Activated CD8-positive, alpha-beta T cell treated with anti-CD3 and anti-CD28 coated beads, Interleukin-2, amount 10 ng/mL, durations not matched to agents 7 days and 5 days (primary cell): ENCODE results near the gene MSL1. TPM values are rescaled to one million over a fixed set of nuclear protein-coding genes. Genes with fewer than 3 reads are reported as not detected.
"Not testable (repeated sequence)": the region's sequence is repeated elsewhere in the genome, so short reads cannot be mapped to it uniquely, and the experiment has no call there.

Experiments used
- ATAC-seq: fragments of 150-1000 bp; cut with Tn5 transposase; one replicate; pipeline ENCODE4 v1.10.0; 2021; ENCODE audit warnings: moderate library complexity
- CTCF ChIA-PET: fragments of 350-600 bp; sonication (Branson Sonifier 250); formaldehyde crosslinking; loops from one replicate; lab custom pipeline; 2021; ENCODE audit warnings: antibody characterized with exemption; lab: Charles Lee
- POLR2A ChIA-PET: fragments of 350-600 bp; sonication (Branson Sonifier 250); formaldehyde crosslinking; loops from one replicate; lab custom pipeline; 2021; ENCODE audit warnings: antibody characterized with exemption; lab: Charles Lee
- DNase-seq: peaks from one replicate; pipeline ENCODE4 v3.0.0-alpha.2; 2020
- H3K27ac Mint-ChIP-seq: one replicate; pipeline ENCODE4 v1.8.0; 2021; ENCODE audit warnings: mild to moderate bottlenecking, mixed read lengths
- H3K27me3 Mint-ChIP-seq: one replicate; pipeline ENCODE4 v1.8.0; 2021; ENCODE audit warnings: low read depth, mixed read lengths
- H3K36me3 Mint-ChIP-seq: one replicate; pipeline ENCODE4 v1.8.0; 2021; ENCODE audit warnings: low read depth, mixed read lengths
- H3K4me1 Mint-ChIP-seq: one replicate; pipeline ENCODE4 v1.8.0; 2021; ENCODE audit warnings: low read depth, mixed read lengths
- H3K4me3 Mint-ChIP-seq: one replicate; pipeline ENCODE4 v1.8.0; 2021; ENCODE audit warnings: mild to moderate bottlenecking, mixed read lengths
- H3K9me3 Mint-ChIP-seq: one replicate; pipeline ENCODE4 v1.8.0; 2022; ENCODE audit warnings: mixed read lengths; ENCODE audit not compliant: insufficient read depth
- total RNA-seq, 2 experiments: library from RNA; stranded (reverse); gene quantifications; one replicate each; pipeline ENCODE4 v1.2.3, GENCODE V29; 2021

MSL1 gene
- total RNA-seq, 2 experiments from 2014 or later, result 80.5 to 83.2 TPM

DNA sequence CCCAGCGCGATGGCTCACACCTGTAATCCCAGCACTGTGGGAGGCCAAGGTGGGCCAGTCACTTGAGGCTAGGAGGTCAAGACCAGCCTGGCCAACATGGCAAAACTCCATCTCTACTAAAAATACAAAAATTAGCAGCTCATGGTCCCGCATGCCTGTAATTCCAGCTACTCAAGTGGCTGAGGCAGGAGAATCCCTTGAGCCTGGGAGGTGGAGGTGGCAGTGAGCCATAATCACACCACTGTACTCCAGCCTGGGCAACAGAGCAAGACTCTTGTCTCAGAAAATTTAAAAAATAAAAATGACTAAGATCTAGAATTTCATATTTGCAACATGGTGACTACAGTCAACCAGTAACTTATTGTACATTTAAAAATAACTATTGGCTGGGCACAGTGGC lies 21.4 kb downstream of the MSL1 start:
- Mint-ChIP-seq H3K4me1 (peaks cover 36% of the 10 kb centered on the region), H3K36me3 (peaks cover 42% of the 10 kb centered on the region)
- H3K9me3 Mint-ChIP-seq, H3K27me3 Mint-ChIP-seq, H3K27ac Mint-ChIP-seq, POLR2A ChIA-PET, DNase-seq, H3K4me3 Mint-ChIP-seq, ATAC-seq: not testable (repeated sequence)
- CTCF ChIA-PET, result interaction anchor here (0.6 to 1.7 kb wide), 3 partner anchors 10 to 30 kb away, joined by 3 to 5 read pairs (median 5); no protein-coding TSS in a partner anchor

DNA sequence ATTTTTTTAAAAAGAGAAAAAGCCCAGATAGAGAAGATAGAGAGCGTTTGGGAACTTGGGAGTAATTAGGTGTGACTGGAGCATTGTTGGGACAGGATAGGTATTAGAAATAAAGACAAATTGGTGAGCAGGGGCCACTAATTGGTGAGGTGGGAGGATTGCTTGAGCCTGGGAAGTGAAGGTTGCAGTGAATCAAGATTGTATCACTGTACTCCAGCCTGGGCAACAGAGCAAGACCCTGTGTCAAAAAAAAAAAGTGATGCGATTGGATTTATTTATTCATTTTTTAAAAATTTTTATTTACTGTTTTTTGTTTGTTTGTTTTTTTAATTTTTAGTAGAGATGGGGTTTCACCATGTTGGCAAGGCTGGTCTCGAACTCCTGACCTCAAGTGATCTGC lies 23.7 kb downstream of the MSL1 start:
- ATAC-seq (no peak), DNase-seq (no peak)
- Mint-ChIP-seq H3K4me3 (no peak overlapping the region), H3K36me3 (peaks cover 51% of the 10 kb centered on the region), H3K27ac (no peak overlapping the region), H3K4me1 (peaks cover 29% of the 10 kb centered on the region), H3K27me3 (no peaks in the 10 kb centered on the region), H3K9me3 (no peaks in the 10 kb centered on the region)
- POLR2A ChIA-PET, result no interaction called here
- CTCF ChIA-PET, result no interaction called here

DNA sequence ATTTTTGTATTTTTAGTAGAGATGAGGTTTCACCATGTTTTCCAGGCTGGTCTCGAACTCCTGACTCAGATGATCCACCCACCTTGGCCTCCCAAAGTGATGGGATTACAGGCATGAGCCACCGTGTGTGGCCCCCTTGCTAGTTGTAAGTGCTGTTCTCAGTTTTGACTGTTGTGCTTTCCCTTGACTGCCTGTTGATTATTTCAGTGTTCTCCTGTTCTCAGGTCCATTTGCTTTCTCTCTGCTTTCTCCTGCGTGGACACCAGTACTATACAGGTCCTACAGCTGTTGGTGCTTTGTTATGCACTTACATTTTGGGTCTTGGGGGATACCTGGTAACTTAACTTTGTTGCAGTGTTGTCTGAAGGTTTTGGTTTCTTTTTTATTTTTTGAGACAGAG lies 26.8 kb downstream of the MSL1 start:
- DNase-seq, result no peak
- H3K27me3 Mint-ChIP-seq, result no peaks in the 10 kb centered on the region
- ChIA-PET CTCF (interaction anchor here (1.5 to 4.0 kb wide), 3 partner anchors 14 to 36 kb away, joined by 4 to 17 read pairs (median 17); no protein-coding TSS in a partner anchor), POLR2A (no interaction called here)
- H3K36me3 Mint-ChIP-seq, result peaks cover 50% of the 10 kb centered on the region
- ATAC-seq, result no peak
- H3K4me1 Mint-ChIP-seq, result peaks cover 17% of the 10 kb centered on the region
- H3K4me3 Mint-ChIP-seq, result no peak overlapping the region
- no peaks in the 10 kb centered on the region for H3K9me3 Mint-ChIP-seq
- no peak overlapping the region for H3K27ac Mint-ChIP-seq

DNA sequence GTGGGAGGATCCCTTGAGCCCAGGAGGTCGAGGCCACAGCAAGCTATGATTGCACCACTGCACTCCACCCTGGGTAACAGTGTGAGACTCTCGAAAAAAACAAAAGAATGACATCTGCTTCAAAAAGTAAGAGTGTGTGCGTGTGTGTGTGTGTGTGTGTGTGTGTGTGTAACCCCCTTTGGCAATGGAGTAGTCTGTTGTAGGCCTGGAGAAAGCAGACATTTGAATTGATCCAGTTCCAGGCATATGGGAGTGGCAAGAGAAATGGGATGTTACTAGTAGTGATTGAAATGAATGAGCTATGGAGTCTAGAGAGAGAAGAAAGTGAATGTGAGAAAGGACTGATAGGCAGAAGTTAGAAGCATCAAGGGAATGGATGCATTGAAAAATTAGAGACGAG lies 28.5 kb downstream of the MSL1 start:
- Mint-ChIP-seq H3K4me3 (no peak overlapping the region), H3K36me3 (peaks cover 55% of the 10 kb centered on the region), H3K9me3 (no peaks in the 10 kb centered on the region), H3K4me1 (peaks cover 19% of the 10 kb centered on the region), H3K27me3 (no peaks in the 10 kb centered on the region), H3K27ac (no peak overlapping the region)
- CTCF ChIA-PET, result interaction anchor here (1.0 to 4.8 kb wide), 3 partner anchors 18 to 81 kb away, joined by 3 to 22 read pairs (median 17); no protein-coding TSS in a partner anchor
- ATAC-seq (no peak), DNase-seq (no peak)
- POLR2A ChIA-PET, result no interaction called here

DNA sequence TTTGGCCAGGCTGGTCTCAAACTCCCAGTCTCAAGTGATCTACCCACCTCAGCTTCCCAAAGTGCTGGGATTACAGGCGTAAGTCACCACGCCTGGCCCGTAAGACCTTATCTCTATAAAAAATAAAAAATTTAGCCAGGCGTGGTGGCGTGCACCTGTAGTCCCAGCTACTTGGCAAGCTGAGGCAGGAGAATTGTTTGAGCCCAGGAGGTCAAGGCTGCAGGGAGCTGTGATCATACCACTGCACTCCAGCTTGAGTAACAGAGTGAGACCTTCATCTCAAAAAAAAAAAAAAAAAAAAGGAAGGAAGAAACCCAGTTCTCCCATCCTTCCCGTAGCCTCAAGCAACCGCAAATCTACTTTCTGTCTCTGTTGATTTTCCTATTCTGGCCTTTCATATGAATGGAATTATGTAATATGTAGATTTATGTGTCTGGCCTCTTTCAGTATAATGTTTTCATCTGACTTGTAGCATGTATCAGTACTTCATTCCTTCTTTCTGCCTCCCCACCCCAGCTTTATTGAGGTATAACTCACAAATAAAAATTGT lies 29.7 kb downstream of the MSL1 start:
- H3K4me1 Mint-ChIP-seq, result peaks cover 16% of the 10 kb centered on the region
- H3K4me3 Mint-ChIP-seq, result no peak overlapping the region
- no peaks in the 10 kb centered on the region for H3K27me3 Mint-ChIP-seq
- CTCF ChIA-PET, result interaction anchor here (0.8 to 4.8 kb wide), 6 partner anchors 8 to 67 kb away, joined by 3 to 22 read pairs (median 4); partner anchors contain the start of genes CASC3 and WIPF2
- ATAC-seq, result no peak
- no peak for DNase-seq
- no peak overlapping the region for H3K27ac Mint-ChIP-seq
- peaks cover 56% of the 10 kb centered on the region for H3K36me3 Mint-ChIP-seq
- no peaks in the 10 kb centered on the region for H3K9me3 Mint-ChIP-seq
- POLR2A ChIA-PET, result interaction anchor here (2.2 kb wide), 1 partner anchor 11 kb away, joined by 7 read pairs; the partner anchor contains the start of gene CASC3

DNA sequence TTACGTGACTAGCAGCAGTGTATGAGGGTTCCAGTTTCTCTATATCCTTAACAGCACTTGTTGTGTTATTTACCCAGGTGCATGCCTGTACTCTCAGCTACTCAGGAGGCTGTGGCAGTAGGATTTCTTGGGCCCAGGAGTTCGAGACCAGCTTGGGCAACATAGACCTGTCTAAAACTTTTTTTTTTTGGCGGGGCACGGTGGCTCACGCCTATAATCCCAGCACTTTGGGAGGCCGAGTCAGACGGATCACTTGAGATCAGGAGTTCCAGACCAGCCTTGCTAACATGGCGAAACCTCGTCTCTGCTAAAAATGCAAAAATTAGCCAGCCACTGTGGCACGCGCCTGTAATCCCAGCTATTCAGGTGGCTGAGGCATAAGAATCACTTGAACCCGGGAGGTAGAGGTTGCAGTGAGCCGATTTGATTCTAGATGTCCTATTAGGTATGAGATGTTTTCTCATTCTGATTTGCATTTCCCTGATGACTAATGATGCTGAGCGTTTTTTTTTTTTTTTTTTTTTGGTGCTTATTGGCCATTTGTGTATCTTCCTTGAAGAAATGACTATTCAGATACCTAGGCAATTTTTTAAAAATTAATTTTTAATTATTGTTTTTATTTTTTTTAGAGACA lies 31.9 kb downstream of the MSL1 start:
- Mint-ChIP-seq H3K9me3 (no peaks in the 10 kb centered on the region), H3K4me1 (peaks cover 7% of the 10 kb centered on the region), H3K4me3 (no peak overlapping the region), H3K27ac (no peak overlapping the region), H3K27me3 (no peaks in the 10 kb centered on the region), H3K36me3 (peaks cover 44% of the 10 kb centered on the region)
- DNase-seq (no peak), ATAC-seq (no peak)
- ChIA-PET POLR2A (interaction anchor here (0.7 to 2.2 kb wide), 2 partner anchors 13 to 34 kb away, joined by 3 to 7 read pairs; partner anchors contain the start of gene CASC3), CTCF (interaction anchor here (0.7 to 4.8 kb wide), 4 partner anchors 11 to 40 kb away, joined by 3 to 22 read pairs (median 4); no protein-coding TSS in a partner anchor)

DNA sequence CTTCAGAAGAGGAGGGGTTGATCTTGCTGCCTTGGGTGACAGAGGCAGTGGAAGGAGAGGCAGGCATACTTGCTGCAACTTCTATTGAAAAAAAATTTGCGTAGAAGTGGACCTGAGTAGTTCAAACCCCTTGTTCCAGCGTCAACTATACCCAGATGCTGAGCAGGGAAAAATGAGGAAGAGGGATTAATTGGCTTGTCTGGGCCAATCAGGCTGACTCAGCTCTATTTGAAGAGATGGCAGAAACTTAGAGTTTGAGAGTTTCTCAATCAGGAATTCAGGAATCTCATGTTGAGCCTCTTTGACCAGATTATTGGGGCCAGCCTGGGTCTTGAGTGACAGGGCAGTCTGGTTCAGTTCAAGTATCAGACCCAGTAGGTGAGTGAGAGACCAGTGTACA lies 36.2 kb downstream of the MSL1 start:
- peaks cover 35% of the 10 kb centered on the region for H3K36me3 Mint-ChIP-seq
- ChIA-PET CTCF (interaction anchor here (0.9 to 3.8 kb wide), 4 partner anchors 10 to 72 kb away, joined by 3 to 33 read pairs (median 4); no protein-coding TSS in a partner anchor), POLR2A (interaction anchor here (1.5 to 1.8 kb wide), 2 partner anchors 10 to 18 kb away, joined by 5 to 8 read pairs; partner anchors contain the start of gene CASC3)
- H3K27ac Mint-ChIP-seq, result no peak overlapping the region
- no peak for DNase-seq
- no peaks in the 10 kb centered on the region for H3K9me3 Mint-ChIP-seq
- no peak overlapping the region for H3K4me3 Mint-ChIP-seq
- H3K27me3 Mint-ChIP-seq, result no peaks in the 10 kb centered on the region
- H3K4me1 Mint-ChIP-seq, result peaks cover 5% of the 10 kb centered on the region
- ATAC-seq, result no peak

DNA sequence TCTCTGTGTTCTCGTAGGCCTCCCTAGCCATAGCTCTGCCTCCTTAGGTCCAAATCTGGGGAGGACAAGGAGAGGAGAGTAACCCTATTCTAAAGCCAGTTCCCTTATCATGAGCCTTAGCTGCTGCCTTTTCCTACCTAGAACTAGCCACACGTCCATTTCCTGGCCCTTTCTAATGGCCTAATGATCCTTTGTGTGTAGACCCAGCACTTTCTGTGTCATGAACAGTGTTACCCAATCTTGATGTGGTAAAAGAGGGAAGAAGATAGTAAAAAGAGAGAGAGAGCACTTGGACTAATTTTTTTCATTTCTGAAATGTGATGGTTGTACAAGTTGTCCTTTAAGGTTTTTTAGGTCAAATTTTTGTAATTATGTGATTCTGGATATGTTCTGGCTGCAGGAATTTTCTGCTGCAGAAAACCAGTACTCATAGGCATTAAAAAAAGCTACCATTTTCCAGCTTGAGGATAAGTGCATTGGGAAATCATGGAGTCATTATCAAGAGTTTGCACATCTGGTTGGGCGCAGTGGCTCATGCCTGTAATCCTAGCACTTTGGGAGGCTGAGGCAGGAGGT lies 36.8 kb downstream of the MSL1 start:
- H3K9me3 Mint-ChIP-seq, result no peaks in the 10 kb centered on the region
- CTCF ChIA-PET, result interaction anchor here (0.9 to 3.8 kb wide), 3 partner anchors 9 to 46 kb away, joined by 4 to 33 read pairs (median 7); no protein-coding TSS in a partner anchor
- H3K27me3 Mint-ChIP-seq, result no peaks in the 10 kb centered on the region
- DNase-seq, result no peak
- H3K4me3 Mint-ChIP-seq, result no peak overlapping the region
- peaks cover 2% of the 10 kb centered on the region for H3K4me1 Mint-ChIP-seq
- H3K27ac Mint-ChIP-seq, result no peak overlapping the region
- ATAC-seq, result no peak
- POLR2A ChIA-PET, result interaction anchor here (1.5 to 1.8 kb wide), 2 partner anchors 11 to 19 kb away, joined by 5 to 8 read pairs; partner anchors contain the start of gene CASC3
- peaks cover 34% of the 10 kb centered on the region for H3K36me3 Mint-ChIP-seq

DNA sequence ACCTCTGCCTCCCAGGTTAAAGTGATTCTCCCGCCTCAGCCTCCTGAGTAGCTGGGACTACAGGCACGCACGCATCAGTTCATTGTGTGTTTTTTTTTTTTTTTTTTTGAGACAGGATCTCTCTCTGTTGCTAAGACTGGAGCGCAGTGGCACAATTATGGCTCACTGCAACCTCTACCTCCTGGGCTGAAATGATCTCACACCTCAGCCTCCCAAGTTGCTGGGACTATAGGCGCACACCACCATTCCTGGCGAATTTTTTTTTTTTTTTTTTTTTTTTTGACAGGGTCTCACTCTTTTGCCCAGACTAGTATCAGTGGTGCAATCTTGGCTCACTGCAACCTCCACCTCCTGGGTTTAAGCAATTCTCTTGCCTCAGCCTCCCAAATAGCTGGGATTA lies 37.7 kb downstream of the MSL1 start:
- Mint-ChIP-seq H3K27ac (no peak overlapping the region), H3K9me3 (no peaks in the 10 kb centered on the region), H3K4me1 (peaks cover 2% of the 10 kb centered on the region), H3K4me3 (no peak overlapping the region), H3K27me3 (no peaks in the 10 kb centered on the region), H3K36me3 (peaks cover 36% of the 10 kb centered on the region)
- POLR2A ChIA-PET, result interaction anchor here (1.1 to 1.8 kb wide), 2 partner anchors 12 to 47 kb away, joined by 3 to 5 read pairs; no protein-coding TSS in a partner anchor
- CTCF ChIA-PET, result interaction anchor here (1.0 to 1.4 kb wide), 4 partner anchors 9 to 84 kb away, joined by 3 to 9 read pairs (median 8); no protein-coding TSS in a partner anchor
- no peak for ATAC-seq
- no peak for DNase-seq

DNA sequence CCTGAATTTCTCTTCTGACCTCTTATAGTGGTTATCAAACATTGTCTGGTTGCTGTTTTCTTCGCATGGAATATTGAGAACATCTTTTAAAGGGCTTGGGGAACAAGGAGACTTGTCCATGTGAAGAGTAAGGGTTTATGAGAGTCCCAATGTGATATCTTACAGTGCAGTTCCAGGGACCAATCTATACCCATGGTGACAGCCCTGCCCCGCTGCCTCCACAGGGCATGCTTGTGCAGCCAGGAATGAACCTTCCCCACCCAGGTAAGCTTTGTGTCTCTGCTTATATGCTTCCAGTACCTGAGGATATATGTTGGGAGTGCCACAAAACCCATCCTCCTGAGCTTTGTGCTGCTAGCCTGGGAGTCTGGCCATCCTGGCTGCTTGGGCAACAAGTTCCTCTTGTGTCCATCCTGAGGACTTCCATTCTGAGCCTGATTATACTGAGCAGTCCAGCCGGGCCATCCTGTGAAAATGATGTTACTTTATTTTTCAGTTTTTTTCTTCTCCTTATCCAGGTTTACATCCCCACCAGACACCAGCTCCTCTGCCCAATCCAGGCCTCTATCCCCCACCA lies 46.0 kb downstream of the MSL1 start:
- Mint-ChIP-seq H3K9me3 (no peaks in the 10 kb centered on the region), H3K27me3 (no peaks in the 10 kb centered on the region), H3K27ac (peak overlapping the region; percentile 28), H3K36me3 (peaks cover 67% of the 10 kb centered on the region), H3K4me3 (no peak overlapping the region), H3K4me1 (peaks cover 6% of the 10 kb centered on the region)
- ChIA-PET CTCF (interaction anchor here (0.9 to 5.8 kb wide), 32 partner anchors 9 to 229 kb away, joined by 3 to 182 read pairs (median 7); partner anchors contain the start of genes CASC3, CSF3, MED24 and NR1D1), POLR2A (interaction anchor here (1.0 to 1.7 kb wide), 3 partner anchors 20 to 55 kb away, joined by 5 to 7 read pairs (median 6); partner anchors contain the start of gene CASC3)
- ATAC-seq (no peak), DNase-seq (no peak)
